Fibroblast of villous mesenchyme (primary cell): ENCODE results near the gene TRAPPC6A. TPM values are rescaled to one million over a fixed set of nuclear protein-coding genes. Genes with fewer than 3 reads are reported as not detected.

Experiments used
- DNase-seq: peaks from one replicate; pipeline ENCODE4 v3.0.0-alpha.2; 2010; ENCODE audit warnings: low read depth
- H3K4me3 ChIP-seq: 2 replicates; pipeline ENCODE4 v1.5.1; 2011; ENCODE audit warnings: low read depth, mild to moderate bottlenecking, low read length
- CTCF ChIP-seq: IDR thresholded peaks from 2 replicates; pipeline ENCODE4 v1.5.1; 2012; ENCODE audit warnings: low read depth, mild to moderate bottlenecking, low read length; ENCODE audit not compliant: insufficient read depth
- total RNA-seq: library from RNA; depleted of rRNA; stranded (reverse); fragments of >200 nt; gene quantifications from 2 replicates; pipeline ENCODE4 v1.2.3, GENCODE V29; 2012

The TRAPPC6A gene
- total RNA-seq, 1 donor, result 3.9 TPM

DNA sequence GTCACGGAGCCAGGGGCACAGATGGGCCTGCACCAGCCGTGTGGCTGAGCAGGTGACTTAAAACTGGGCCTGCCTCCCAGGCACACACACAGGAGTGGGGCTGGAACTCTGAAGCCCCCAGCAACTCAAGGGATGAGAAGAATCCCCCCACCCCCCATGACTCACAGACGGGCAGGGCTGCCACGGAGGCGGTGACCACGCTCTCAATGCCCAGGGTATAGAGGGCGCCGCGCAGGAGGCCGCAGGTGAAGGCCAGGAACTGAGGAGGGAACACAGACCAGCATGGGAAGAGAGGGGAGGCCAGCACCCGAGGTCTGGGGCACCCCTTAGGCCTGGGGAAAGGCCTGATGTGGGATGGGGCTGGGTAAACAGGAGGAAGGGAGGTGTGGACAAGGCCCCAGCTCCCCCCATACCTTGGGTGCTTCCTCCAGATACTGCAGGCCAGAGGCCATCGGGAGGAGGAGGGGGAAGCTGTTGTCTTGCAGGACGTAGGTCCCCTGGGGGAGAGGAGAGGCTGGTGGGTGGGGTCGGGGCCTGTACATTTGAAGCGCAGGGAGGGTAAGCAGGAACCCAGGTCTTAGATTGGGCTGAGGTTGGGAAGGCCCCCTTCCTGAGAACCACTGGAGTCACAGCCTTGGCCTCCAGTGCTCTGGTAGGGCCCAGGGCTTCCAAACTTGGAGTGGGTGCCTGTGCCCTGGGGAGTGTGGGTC is 14.1 kb downstream of the TRAPPC6A start:
- TF ChIP-seq CTCF, result no peak
- DNase-seq, result no peak

GRCh38 chr19:45163156-45163555 is 14.9 kb downstream of the TRAPPC6A start:
- TF ChIP-seq CTCF, result no peak
- no peak for DNase-seq
- no peak overlapping the region for H3K4me3 ChIP-seq

More for the DNA sequence above, 14.1 kb downstream of the TRAPPC6A start:
- no peak overlapping the region for H3K4me3 ChIP-seq

DNA sequence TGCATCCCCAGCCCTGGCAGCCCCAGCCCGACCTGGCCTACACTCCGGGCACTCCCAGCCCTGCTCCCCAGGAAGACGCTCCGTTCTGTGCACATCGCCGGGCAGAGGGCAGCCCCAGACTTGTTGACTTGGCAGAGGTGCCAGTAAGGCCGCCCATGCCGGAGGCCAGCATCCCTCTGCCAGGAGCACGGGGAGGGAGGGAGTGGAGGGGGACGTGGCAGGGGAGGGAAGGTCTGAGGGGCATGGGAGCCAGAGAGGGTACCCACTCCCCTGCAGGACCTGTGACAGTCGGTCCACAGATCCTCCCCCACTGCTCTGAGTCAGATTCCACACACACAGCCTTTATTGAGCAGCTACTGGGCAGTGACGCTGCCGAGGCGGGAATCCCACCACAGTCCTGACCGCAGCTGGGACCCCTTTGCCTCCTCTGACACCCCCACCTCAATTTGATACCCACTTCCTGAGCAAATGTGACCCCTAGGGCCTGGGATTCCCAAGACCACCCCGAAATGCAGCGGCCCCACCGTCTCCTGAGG is 15.4 kb downstream of the TRAPPC6A start:
- TF ChIP-seq CTCF, result no peak
- no peak overlapping the region for H3K4me3 ChIP-seq
- DNase-seq, result no peak

- DNase-seq, result peak; percentile 47
These were observed 16.1 kb downstream of the TRAPPC6A start for GRCh38 chr19:45161738-45162607.

GRCh38 chr19:45160870-45161737 is 16.9 kb downstream of the TRAPPC6A start, which contains the start of gene NKPD1:
Gene NKPD1 (minus strand): TSS chr19:45160982. CDS start chr19:45160150, 832 bp downstream.
- no peak within 1 kb of the TSS for H3K4me3 ChIP-seq
- no peak for DNase-seq
- TF ChIP-seq CTCF, result no peak

More at GRCh38 chr19:45161738-45162607, 16.1 kb downstream of the TRAPPC6A start:
- H3K4me3 ChIP-seq, result no peak overlapping the region
- TF ChIP-seq CTCF, result peak; percentile 77

DNA sequence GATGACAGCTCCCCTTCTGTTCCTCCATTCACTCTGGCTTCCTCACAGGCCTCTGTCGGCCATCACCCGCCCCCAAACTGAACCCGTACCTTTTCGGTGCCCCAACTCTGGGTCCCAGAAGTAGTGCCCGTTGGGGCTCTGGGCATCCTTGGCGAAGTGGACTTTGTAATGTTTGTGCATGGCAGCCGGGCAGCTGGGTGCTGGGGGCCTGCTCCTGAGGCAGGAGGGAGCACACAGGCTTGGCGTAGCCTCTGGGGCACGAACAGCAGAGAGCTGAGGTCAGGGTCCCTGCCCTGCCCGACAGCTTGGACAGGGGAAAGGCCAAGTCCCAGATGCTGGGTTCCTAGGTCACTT is 18.1 kb downstream of the TRAPPC6A start:
- TF ChIP-seq CTCF, result no peak
- no peak for DNase-seq

More for the DNA sequence above, 18.1 kb downstream of the TRAPPC6A start:
- H3K4me3 ChIP-seq, result no peak overlapping the region
